HEK293 (cell line): ENCODE results near the gene DCT.

ENCODE experiments used
- GLI4 ChIP-seq: fragments of 450-650 bp; formaldehyde crosslinking; IDR thresholded peaks from 2 replicates; pipeline ENCODE4 v1.5.1; 2016; ENCODE audit warnings: missing biosample characterization, missing genetic modification characterization
- ZNF354C ChIP-seq: fragments of 450-650 bp; formaldehyde crosslinking; IDR thresholded peaks from 2 replicates; pipeline ENCODE4 v1.5.1; 2016; ENCODE audit warnings: missing biosample characterization, missing genetic modification characterization, low read depth, borderline replicate concordance

DNA sequence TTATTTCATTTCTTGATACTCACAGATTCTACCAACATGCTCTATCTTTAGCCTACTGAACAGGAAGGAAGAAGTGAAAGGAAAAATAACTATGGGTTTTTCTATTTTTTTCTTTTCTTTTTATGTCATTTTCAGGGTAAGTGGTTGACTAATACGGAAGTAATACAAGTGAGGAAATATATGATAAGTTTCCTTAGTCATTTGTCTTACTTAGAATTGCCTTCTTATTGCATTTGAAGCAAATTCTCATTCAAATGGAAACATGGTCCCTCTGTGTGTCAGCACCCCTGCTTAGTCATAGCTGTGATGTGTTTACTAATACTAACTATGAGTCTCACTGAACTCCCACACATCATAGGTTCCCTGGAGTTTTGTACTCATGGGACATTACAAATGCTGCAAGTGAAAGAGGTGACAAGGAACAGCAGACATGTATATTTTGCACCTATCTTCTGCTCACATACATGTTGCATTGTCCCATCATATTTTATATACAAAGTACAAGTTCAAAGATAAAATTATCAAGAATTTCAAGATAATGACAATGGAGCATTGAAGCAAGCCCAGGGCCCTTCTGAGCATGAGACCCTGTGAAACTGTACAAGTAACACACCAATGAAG, 60.1 kb downstream of the DCT start:
- TF ChIP-seq GLI4 (tag by site-specific recombination), result no peak
- TF ChIP-seq ZNF354C (tag by site-specific recombination), result no peak
